Motor neuron (in vitro differentiated cells): ENCODE data around the gene MTSS2. TPM values are rescaled to one million over a fixed set of nuclear protein-coding genes. Genes with fewer than 3 reads are reported as not detected.
A peak's percentile ranks its signal among the peaks of the same experiment; 100 is the strongest.

Experiments
- ATAC-seq, 8 experiments: fragments of 200-7000 bp; cut with Tn5 transposase; replicated peaks in 6 of 8; 2 replicates each; pipeline ENCODE4 v1.8.0; 2021; ENCODE audit warnings: mild to moderate bottlenecking in 8 of 8, moderate library complexity in 8 of 8
- H3K27ac ChIP-seq, 2 donors: fragments of 250-450 bp; sonication (Bioruptor Pico); 2 replicates each; pipeline ENCODE4 v1.9.0; 2021; ENCODE audit warnings: antibody characterized with exemption in 2 of 2, mild to moderate bottlenecking in 2 of 2, moderate library complexity in 1 of 2
- H3K4me1 ChIP-seq, 2 donors: fragments of 250-450 bp; sonication (Bioruptor Pico); replicated peaks in 1 of 2; 2 replicates each; pipeline ENCODE4 v1.6.1; 2021; ENCODE audit warnings: antibody characterized with exemption in 2 of 2, mild to moderate bottlenecking in 2 of 2, moderate library complexity in 1 of 2
- H3K4me3 ChIP-seq, 5 donors: fragments of 250-450 bp; sonication (Bioruptor Pico); 2 replicates each; pipeline ENCODE4 v1.9.0; 2021; ENCODE audit warnings: antibody characterized with exemption in 5 of 5, mild to moderate bottlenecking in 5 of 5, moderate library complexity in 4 of 5
- WGBS, 10 experiments: fragments of 450-650 bp; shearing (Covaris generic); methylation state at CpG; one replicate each; pipeline ENCODE4 v1.0.0; 2022; 5-methylcytosine and 5-hydroxymethylcytosine counted together
- in situ Hi-C, 9 experiments: fragments of 400-800 bp; cut with MboI; loops; one replicate each; pipeline ENCODE4 v1.15.0; 2021; ENCODE audit warnings: low sequenced_read_pairs in 9 of 9, low pct_unique_long_range_greater_than_20kb in 2 of 9; ENCODE audit not compliant: unreplicated experiment in 9 of 9
- total RNA-seq, 8 experiments: library from RNA; unstranded; fragments of 300-600 nt; gene quantifications; 2 replicates each; pipeline versions ENCODE4 v1.2.3 to v1.2.4, GENCODE V29; 2022

Gene MTSS2
- total RNA-seq, 8 experiments from 2014 or later = 11.7 to 109 (median 25.6) TPM

- Histone ChIP-seq H3K4me3 (peak overlapping the region; percentile 57 to 95 (median 77)), H3K4me1 (peaks cover 25 to 38% of the 10 kb centered on the region in 2 donors), H3K27ac (peak overlapping the region; percentile 61 to 85)
- peak; percentile 0 to 64 (median 58) for ATAC-seq
- in situ Hi-C loops = no loop called here
- WGBS, 10 experiments = 0% methylated on average over 3 of the region's 90 CpGs; no CpG with 5 or more reads in 9 of the 10 experiments
These were observed 554 bp downstream of the MTSS2 start for GRCh38 chr16:70685061-70685937.

- H3K4me1 ChIP-seq = peaks cover 25 to 41% of the 10 kb centered on the region in 2 donors
- 100% methylated on average over 1 of the region's 14 CpGs; no CpG with 5 or more reads in 9 of the 10 experiments for WGBS, 10 experiments
- in situ Hi-C loops = no loop called here
- peak overlapping the region; percentile 57 to 95 (median 77) for H3K4me3 ChIP-seq
- H3K27ac ChIP-seq = no peak overlapping the region
- no peak for ATAC-seq
These were observed 1.4 kb downstream of the MTSS2 start for GRCh38 chr16:70684146-70685060.

GRCh38 chr16:70683146-70683944 lies 2.5 kb downstream of the MTSS2 start:
- in situ Hi-C loops = no loop called here
- peak overlapping the region in 1 of 5 donors; percentile 68 for H3K4me3 ChIP-seq
- peaks cover 25 to 41% of the 10 kb centered on the region in 2 donors for H3K4me1 ChIP-seq
- ATAC-seq = no peak
- H3K27ac ChIP-seq = no peak overlapping the region
- WGBS, 10 experiments = 95 to 100% methylated on average over 1 to 4 of the region's 13 CpGs; no CpG with 5 or more reads in 8 of the 10 experiments

GRCh38 chr16:70682239-70683145 lies 3.4 kb downstream of the MTSS2 start:
- H3K4me1 ChIP-seq = peaks cover 23 to 38% of the 10 kb centered on the region in 2 donors
- H3K4me3 ChIP-seq = no peak overlapping the region
- H3K27ac ChIP-seq = no peak overlapping the region
- no peak for ATAC-seq
- WGBS, 10 experiments = 33 to 80% (median 64%) methylated on average over 1 to 4 of the region's 14 CpGs; no CpG with 5 or more reads in 6 of the 10 experiments
- in situ Hi-C loops = no loop called here

- in situ Hi-C loops = no loop called here
- ATAC-seq = peak in 2 of 8 experiments; percentile 4 to 45
- no peak overlapping the region for H3K4me3 ChIP-seq
- H3K27ac ChIP-seq = no peak overlapping the region
- H3K4me1 ChIP-seq = peaks cover 14 to 29% of the 10 kb centered on the region in 2 donors
- WGBS, 10 experiments = 47 to 100% methylated on average over 3 of the region's 13 CpGs; no CpG with 5 or more reads in 8 of the 10 experiments
These were observed 4.2 kb downstream of the MTSS2 start for GRCh38 chr16:70681382-70682238.

- Histone ChIP-seq H3K27ac (no peak overlapping the region), H3K4me1 (peaks cover 10 to 24% of the 10 kb centered on the region in 2 donors), H3K4me3 (no peak overlapping the region)
- 40 to 100% (median 40%) methylated on average over 1 to 3 of the region's 18 CpGs; no CpG with 5 or more reads in 7 of the 10 experiments for WGBS, 10 experiments
- no peak for ATAC-seq
- in situ Hi-C loops = no loop called here
These were observed 5.1 kb downstream of the MTSS2 start for GRCh38 chr16:70680495-70681381.

- 56 to 64% methylated on average over 4 to 6 of the region's 80 CpGs; no CpG with 5 or more reads in 8 of the 10 experiments for WGBS, 10 experiments
- in situ Hi-C loops = loop anchor here in 1 of 9 experiments (10.0 kb wide), 1 partner anchor 85 kb away; no protein-coding TSS in a partner anchor
- peaks cover 10 to 24% of the 10 kb centered on the region in 2 donors for H3K4me1 ChIP-seq
- H3K4me3 ChIP-seq = no peak overlapping the region
- no peak overlapping the region for H3K27ac ChIP-seq
- peak in 4 of 8 experiments; percentile 2 to 32 (median 22) for ATAC-seq
These were observed 6.0 kb downstream of the MTSS2 start for GRCh38 chr16:70679671-70680494.

- ATAC-seq = no peak
- H3K4me3 ChIP-seq = no peak overlapping the region
- H3K27ac ChIP-seq = no peak overlapping the region
- peaks cover 3 to 17% of the 10 kb centered on the region in 2 donors for H3K4me1 ChIP-seq
- in situ Hi-C loops = loop anchor here in 1 of 9 experiments (10.0 kb wide), 1 partner anchor 86 kb away; no protein-coding TSS in a partner anchor
- WGBS, 10 experiments = 90 to 98% methylated on average over 2 to 7 of the region's 31 CpGs; no CpG with 5 or more reads in 8 of the 10 experiments
These were observed 6.8 kb downstream of the MTSS2 start for GRCh38 chr16:70678898-70679670.
